Thoracic aorta (tissue), 2 donors: ENCODE data around the gene SDK1. TPM values are rescaled to one million over a fixed set of nuclear protein-coding genes. Genes with fewer than 3 reads are reported as not detected.

ENCODE experiments used
- ATAC-seq: fragments of 150-250 bp; one replicate; pipeline ENCODE4 v1.8.0; 2017; ENCODE audit warnings: low read depth; ENCODE audit not compliant: insufficient number of reproducible peaks, low FRiP score
- DNase-seq: peaks from one replicate; pipeline ENCODE4 v3.0.0-alpha.2; 2020; ENCODE audit warnings: low spot score
- H3K27ac ChIP-seq, 2 donors: fragments of 200-600 bp; sonication (generic); 1 replicate in 1 of 2; 2 replicates in 1 of 2; pipeline ENCODE4 v1.5.1; 2016; ENCODE audit warnings: mild to moderate bottlenecking in 2 of 2, moderate library complexity in 2 of 2
- H3K27me3 ChIP-seq: fragments of 200-600 bp; sonication (generic); replicated peaks from 2 replicates; pipeline ENCODE4 v1.6.0; 2016; ENCODE audit warnings: mild to moderate bottlenecking; ENCODE audit not compliant: insufficient read depth
- H3K36me3 ChIP-seq: fragments of 200-600 bp; sonication (generic); one replicate; pipeline ENCODE4 v1.5.1; 2016
- H3K4me1 ChIP-seq, 2 donors: fragments of 200-600 bp; sonication (generic); 1 replicate in 1 of 2; 2 replicates in 1 of 2; pipeline versions ENCODE4 v1.5.1 to v1.6.0; 2016; ENCODE audit warnings: low read depth in 2 of 2, mild to moderate bottlenecking in 1 of 2; ENCODE audit not compliant: control insufficient read depth in 1 of 2
- H3K4me3 ChIP-seq: fragments of 200-600 bp; sonication (generic); 2 replicates; pipeline ENCODE4 v1.5.1; 2016; ENCODE audit warnings: mild to moderate bottlenecking
- H3K9me3 ChIP-seq: fragments of 200-600 bp; sonication (generic); 2 replicates; pipeline ENCODE4 v1.5.1; 2016
- total RNA-seq, 2 donors: library from RNA; depleted of rRNA; stranded (reverse); fragments of >200 nt; gene quantifications; one replicate each; pipeline versions ENCODE4 v1.1.0 to v1.2.3, GENCODE V29; 2016
- TF ChIP-seq, protein P1 (sequence below): fragments of 200-600 bp; sonication (generic); IDR thresholded peaks from one replicate; pipeline ENCODE4 v1.5.1; 2019; ENCODE audit warnings: antibody characterized with exemption

SDK1 gene
- total RNA-seq, 2 donors from 2014 or later = 27.5 to 29.2 TPM

DNA sequence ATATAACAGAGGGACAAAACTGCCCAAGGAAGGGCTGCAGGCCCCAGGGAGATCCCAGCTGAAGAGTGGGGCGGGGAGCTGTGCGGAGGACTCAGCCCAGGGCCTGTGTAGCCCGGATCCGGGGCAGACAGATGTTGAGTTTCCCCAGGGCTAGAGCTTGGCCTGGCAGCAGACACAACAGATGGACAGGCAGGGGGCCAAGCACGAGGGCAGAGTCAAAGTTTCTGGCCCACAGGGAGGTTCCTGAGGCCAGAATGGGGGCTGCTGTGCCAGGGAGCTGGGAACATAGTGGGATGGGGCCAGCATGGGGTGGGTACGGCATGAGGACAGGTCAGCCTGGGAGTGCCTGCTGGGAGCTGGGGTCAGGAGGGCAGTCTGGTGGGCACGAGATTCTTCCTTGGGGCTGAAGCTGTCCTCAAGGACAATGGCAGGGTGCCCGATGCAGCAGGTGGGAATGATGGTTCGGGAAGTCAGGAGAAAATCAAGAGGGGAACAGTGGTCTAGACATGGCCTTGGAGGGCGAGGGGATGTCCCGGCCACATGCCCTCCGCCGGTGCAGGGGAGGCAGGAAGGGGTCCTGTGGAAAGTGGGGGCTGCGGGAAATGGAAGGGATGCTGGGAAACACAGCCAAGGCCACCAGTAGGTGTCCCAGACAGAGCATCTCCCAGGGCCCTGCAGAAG is 862.0 kb downstream of the SDK1 start:
- H3K27me3 ChIP-seq = no peaks in the 10 kb centered on the region
- no peaks in the 10 kb centered on the region for H3K9me3 ChIP-seq
- TF ChIP-seq, protein P1, sequence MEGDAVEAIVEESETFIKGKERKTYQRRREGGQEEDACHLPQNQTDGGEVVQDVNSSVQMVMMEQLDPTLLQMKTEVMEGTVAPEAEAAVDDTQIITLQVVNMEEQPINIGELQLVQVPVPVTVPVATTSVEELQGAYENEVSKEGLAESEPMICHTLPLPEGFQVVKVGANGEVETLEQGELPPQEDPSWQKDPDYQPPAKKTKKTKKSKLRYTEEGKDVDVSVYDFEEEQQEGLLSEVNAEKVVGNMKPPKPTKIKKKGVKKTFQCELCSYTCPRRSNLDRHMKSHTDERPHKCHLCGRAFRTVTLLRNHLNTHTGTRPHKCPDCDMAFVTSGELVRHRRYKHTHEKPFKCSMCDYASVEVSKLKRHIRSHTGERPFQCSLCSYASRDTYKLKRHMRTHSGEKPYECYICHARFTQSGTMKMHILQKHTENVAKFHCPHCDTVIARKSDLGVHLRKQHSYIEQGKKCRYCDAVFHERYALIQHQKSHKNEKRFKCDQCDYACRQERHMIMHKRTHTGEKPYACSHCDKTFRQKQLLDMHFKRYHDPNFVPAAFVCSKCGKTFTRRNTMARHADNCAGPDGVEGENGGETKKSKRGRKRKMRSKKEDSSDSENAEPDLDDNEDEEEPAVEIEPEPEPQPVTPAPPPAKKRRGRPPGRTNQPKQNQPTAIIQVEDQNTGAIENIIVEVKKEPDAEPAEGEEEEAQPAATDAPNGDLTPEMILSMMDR = no peak
- no peak for ATAC-seq
- DNase-seq = no peak
- peaks cover 4% of the 10 kb centered on the region for H3K36me3 ChIP-seq
- H3K27ac ChIP-seq = no peak overlapping the region
- H3K4me1 ChIP-seq = peaks cover 0 to 6% of the 10 kb centered on the region in 2 donors
- no peak overlapping the region for H3K4me3 ChIP-seq

DNA sequence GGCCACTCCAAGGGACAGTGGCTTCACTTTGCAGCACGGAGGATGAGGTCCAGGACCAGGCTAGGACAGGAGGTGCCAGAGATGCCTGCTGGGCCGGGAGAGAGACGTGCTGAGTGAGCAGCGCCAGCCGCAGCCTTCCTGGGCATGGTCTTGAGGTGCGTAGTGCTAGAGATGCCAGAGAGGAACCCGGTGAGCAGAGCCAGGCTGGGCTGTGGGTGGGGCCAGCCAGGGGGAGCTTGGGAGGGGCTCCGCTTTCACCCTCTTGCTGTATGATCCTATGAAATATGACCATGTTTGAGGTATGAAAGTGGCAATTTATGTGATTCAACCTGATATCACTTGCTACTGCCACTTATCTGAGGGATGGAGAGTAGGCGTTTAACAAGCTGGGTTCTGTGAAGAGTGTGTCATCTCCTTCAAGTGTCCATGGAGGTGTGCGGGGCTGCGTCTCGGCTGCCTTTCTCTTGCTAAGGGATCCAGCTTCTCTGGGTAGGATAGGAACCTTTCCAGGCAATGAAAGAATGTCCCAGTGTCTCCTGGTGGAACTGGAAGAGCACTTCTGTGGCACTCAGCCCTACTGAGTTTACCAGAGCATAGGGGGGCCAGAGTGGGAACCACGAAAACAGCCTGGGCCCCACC is 862.6 kb downstream of the SDK1 start:
- Histone ChIP-seq H3K4me1 (peaks cover 0 to 6% of the 10 kb centered on the region in 2 donors), H3K4me3 (no peak overlapping the region), H3K27me3 (no peaks in the 10 kb centered on the region), H3K36me3 (peaks cover 4% of the 10 kb centered on the region), H3K9me3 (no peaks in the 10 kb centered on the region), H3K27ac (no peak overlapping the region)
- DNase-seq (no peak), ATAC-seq (no peak)
- TF ChIP-seq, protein P1 = no peak

DNA sequence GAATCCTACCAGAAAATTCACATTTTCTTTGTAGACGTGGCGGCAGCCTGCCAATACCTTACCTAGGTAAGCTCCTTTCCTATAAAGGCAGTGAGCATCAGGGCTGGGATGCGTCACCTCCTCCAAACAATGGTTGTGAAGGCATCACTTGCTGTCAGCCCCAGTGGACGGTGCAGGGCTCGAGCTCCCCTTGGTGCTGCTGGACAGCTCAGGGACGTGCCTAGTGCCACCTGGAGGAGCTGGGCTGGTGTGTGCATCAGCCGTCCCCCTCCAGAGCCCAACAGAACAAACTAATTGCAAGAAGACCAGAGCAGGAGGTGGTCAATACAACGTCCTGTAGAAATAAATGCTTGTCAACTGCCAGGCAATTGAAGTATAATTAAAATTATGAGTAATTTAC is 863.5 kb downstream of the SDK1 start:
- no peak for DNase-seq
- TF ChIP-seq, protein P1 = no peak
- H3K27ac ChIP-seq = no peak overlapping the region

GRCh38 chr7:4166340-4166739 is 865.3 kb downstream of the SDK1 start:
- Histone ChIP-seq H3K4me3 (no peak overlapping the region), H3K27me3 (no peaks in the 10 kb centered on the region), H3K36me3 (peaks cover 4% of the 10 kb centered on the region), H3K4me1 (peaks cover 0 to 6% of the 10 kb centered on the region in 2 donors), H3K27ac (no peak overlapping the region), H3K9me3 (no peaks in the 10 kb centered on the region)
- DNase-seq (no peak), ATAC-seq (no peak)
- TF ChIP-seq, protein P1 = no peak

More for the DNA sequence above, 863.5 kb downstream of the SDK1 start:
- H3K4me3 ChIP-seq = no peak overlapping the region
- H3K36me3 ChIP-seq = peaks cover 4% of the 10 kb centered on the region
- H3K27me3 ChIP-seq = no peaks in the 10 kb centered on the region
- no peak for ATAC-seq
- H3K9me3 ChIP-seq = no peaks in the 10 kb centered on the region
- H3K4me1 ChIP-seq = peaks cover 0 to 6% of the 10 kb centered on the region in 2 donors

DNA sequence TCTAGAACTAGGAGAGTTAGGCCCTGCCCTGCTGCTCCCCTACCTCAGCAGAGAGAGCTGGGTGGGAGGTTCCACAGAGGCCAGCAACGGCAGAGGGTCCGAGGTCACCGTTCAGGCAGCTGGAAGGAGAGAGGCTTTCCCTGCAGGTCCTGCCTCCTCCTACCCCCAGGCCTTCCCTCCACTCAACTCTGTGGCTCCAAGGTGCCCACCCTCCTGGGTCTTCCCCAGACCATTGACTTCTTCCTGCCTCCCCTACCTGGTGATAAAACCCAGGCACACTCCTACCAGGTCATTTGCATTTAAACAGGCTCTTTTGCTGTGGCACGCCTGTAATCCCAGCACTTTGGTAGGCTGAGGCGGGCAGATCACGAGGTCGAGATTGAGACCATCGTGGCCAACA is 865.8 kb downstream of the SDK1 start:
- no peak for DNase-seq
- no peak overlapping the region for H3K27ac ChIP-seq
- H3K4me3 ChIP-seq = no peak overlapping the region
- H3K4me1 ChIP-seq = peaks cover 0 to 6% of the 10 kb centered on the region in 2 donors
- H3K36me3 ChIP-seq = peaks cover 2% of the 10 kb centered on the region
- ATAC-seq = no peak
- TF ChIP-seq, protein P1 = no peak
- no peaks in the 10 kb centered on the region for H3K27me3 ChIP-seq
- no peaks in the 10 kb centered on the region for H3K9me3 ChIP-seq
